G401.6 (cell line): ENCODE results near the gene CAMTA1.

ENCODE experiments used
- FAIRE-seq: peaks from 2 replicates; lab custom pipeline; 2012; peaks lifted over from hg19 to GRCh38; lab: Jason Lieb, UNC

CAMTA1 gene

DNA sequence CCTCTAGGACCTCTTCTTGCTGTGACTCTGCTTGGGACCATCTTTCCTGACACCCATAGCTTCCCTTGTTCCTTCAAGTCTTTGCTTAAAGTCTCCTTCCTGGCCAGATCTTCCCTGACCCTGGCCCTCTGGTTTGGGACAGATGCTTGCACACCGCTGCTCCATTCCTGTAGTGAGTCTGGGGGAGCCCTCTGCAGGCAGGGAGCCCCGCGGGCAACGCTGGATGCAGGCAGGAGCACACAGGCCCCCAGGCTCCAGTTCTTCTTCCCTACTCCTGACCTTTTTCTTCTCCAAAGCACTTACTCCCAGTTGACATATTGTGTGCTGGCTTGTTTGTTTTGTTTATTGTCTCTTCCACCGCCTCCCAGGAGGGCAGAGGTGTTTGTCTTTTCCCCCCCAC, 413.4 kb downstream of the CAMTA1 start:
- FAIRE-seq, result no peak

DNA sequence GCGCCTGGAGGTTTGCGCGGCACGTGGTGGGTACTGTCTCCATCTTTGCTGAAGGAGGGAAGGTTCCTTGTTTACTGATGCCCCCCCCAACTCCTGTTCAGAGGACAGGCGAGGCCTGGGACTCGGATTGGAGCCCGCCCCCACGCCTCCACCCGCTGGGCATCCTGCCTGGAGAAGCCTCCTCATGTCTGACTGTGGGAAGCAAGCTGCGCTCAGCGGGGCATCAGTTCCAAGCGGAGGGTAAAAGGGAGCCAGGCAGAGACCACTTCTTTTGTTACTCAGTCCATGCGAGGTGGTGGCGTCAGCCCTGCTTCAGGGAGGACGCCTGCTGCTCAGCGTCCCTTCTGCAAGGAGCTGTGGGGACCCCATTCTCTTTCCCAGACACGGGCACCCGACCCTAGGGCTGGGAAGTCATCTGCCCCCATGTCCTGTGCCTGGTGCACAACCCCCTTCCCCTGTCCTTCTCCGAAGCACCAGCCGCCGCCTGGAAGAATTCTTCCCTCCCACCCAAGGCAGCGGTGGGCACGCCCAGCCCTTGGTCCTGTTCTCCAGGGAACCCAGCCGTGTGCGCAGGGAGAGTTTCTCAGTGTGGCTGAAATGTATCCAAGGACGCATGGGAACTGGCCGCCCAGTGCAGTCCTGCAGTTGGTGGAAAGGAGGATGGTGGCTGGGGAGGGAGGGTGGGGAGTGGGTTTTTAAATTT, 414.0 kb downstream of the CAMTA1 start:
- no peak for FAIRE-seq

DNA sequence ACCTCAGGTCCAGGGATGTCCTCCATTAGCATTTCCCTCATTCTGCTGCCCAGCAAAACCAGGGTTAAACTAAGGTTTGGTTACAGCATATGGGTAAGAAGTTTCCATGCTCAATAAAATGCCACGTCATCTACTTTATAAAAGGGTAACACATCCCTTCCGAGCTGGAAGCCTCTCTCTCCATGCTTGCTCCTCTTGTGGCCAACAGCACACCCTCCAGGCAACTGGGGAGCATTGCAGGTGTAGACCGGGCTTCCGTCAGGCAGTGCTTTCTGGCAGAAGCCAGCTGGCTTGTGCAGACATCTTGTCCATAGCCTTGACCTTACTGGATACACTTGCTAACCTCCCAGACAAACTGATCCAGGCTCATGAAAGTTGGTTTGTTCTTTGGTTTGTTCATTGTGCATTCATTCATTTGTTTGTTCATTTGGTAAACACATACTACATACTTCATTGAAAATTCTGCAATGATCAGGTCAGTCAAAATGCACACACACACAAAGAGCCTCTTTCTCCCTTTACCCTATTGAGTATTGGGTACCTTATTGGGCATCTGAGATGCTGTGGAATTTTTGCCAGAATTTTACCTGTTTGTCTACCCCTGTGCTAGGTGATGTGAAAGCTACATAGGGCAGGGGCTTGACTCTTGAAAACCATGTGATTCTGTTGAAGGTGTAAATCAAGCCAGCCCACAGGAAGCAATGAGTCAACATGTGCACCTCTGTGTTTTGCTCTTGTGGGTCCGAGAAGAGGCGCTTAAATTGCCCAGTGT, 422.8 kb downstream of the CAMTA1 start:
- peak; percentile 85 for FAIRE-seq

DNA sequence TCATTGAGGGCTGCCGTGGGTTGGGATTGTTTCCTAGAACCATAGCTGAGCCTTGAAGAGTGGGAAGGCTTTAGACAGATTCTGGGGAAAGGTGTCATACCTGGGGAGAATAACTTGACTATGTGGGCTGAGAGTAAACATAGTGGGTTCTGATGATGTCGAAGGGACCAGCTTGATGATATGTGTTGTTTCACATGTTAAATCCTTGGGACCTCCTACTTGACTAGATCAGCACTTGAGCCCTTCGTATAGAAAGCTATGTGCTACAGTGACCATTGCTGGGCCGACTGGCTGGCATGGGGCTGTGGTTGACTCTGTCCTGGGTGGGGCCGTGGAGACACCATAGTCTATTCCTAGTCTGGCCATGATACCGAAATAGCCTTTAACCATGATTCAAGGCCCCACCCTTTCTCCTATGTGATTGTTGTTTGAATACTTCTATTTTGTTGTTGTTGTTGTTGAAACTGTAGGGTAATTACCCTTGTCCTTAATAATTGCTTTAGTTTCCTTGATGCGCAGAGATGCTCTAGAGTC, 423.5 kb downstream of the CAMTA1 start:
- no peak for FAIRE-seq

DNA sequence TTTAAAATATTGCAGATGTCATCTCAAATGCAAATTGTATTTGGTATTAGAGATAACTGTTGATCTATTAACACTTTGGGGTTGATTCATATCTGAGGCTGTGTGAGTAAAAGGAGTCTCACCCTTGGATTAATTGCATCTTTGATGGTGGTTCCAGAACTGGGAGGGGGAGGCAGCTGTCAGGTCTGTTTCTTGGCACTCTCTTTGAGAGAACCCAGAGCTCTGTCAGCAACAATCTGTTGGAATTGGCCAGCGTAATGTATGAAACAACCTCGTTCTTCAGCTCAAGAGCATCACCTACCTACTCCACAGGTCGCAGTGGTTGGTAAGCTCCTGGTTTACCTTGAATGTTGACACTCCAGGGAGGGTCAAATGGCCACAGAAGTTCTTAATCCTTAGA, 424.1 kb downstream of the CAMTA1 start:
- no peak for FAIRE-seq

DNA sequence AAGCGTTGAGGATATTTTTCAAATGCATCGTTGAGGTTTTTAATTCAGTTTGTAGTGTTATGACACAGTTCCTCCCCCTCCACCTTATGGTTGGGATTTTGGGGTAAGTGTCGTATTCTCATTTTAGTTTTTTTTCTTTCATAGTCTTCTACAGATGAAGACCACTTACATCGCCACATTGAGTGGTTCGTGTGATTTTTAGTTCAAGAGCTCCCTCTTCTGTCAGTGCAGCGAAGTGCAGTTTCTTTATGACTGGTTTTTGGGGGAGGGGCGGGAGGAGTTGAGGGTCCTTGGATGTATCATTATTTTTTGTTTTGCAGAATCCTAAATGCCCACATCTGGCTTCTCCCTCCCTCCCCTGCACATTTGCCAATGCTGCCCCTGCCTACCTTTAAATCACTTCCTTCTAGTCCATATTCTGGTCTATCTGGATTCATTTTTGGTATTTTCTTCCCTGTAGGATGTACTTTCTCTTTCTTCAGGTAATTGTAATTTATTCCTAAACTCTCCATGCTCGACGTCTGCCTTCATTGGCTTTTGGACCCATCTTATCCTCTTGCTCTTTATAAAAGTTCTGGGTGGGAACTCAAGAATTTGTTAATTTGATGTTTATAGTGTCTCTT, 433.1 kb downstream of the CAMTA1 start:
- FAIRE-seq, result peak; percentile 91

DNA sequence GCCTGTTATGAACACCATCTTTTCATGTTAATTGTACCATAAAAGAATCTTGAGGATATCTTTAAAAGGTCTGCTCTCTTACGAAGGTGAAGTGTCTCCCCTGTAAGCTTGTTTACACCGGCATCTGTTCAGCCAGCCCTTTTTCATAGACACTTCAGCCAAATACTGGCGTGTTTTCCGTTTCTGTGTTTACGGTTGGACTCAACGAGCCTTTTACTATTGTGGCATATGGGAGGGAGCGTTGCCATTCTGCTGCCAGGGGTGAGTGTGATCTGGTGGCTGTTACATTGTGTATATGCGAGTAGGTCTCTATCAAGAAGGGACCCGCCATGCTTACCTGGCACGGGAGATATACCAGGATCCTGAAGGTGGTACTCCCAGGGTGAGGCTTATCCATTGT, 433.8 kb downstream of the CAMTA1 start:
- FAIRE-seq, result no peak

DNA sequence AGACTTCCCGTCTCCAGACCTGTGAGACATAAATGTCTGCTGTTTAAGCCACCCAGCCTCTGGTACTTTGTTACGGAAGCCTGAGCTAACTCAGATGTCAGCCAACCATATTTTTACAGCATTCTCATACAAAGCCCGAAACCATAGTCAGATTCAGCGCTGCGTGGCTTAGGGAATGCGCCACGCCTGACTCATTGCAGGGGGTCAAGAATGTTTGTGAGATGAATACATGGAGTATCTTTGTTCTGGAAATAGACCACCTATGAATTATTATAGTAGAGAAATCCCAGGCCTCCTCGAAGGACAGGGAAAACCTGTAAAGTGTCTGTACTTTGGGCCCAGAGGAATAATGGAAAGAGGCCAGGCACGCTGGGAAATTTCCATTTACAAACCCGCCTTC, 434.8 kb downstream of the CAMTA1 start:
- FAIRE-seq, result no peak

DNA sequence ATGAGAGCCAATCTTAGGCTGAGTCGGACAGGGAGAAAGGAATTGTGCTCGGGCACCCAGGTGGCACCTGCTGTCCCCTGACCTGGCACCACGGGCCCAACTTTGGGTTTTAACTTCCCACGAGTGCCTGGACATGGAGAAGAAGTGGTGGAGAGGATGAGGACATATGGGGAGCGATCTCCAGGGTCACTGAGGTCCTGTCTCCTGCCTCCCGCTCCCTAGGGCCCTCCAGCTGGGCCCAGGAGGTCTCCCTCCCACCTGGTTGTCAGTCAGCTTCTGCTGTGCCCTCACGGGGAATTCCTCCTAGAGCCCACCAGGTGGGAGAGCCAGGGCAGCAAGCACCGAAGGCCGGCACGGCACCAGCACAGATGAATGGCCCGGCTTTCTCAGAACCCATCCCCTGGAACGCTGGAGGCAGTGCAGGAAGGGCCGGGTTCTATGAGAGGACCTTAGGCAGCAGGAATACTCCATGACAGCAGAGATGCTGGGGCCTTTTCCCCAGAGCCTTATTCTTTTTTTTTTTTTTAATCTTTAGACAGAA, 435.5 kb downstream of the CAMTA1 start:
- FAIRE-seq, result no peak

DNA sequence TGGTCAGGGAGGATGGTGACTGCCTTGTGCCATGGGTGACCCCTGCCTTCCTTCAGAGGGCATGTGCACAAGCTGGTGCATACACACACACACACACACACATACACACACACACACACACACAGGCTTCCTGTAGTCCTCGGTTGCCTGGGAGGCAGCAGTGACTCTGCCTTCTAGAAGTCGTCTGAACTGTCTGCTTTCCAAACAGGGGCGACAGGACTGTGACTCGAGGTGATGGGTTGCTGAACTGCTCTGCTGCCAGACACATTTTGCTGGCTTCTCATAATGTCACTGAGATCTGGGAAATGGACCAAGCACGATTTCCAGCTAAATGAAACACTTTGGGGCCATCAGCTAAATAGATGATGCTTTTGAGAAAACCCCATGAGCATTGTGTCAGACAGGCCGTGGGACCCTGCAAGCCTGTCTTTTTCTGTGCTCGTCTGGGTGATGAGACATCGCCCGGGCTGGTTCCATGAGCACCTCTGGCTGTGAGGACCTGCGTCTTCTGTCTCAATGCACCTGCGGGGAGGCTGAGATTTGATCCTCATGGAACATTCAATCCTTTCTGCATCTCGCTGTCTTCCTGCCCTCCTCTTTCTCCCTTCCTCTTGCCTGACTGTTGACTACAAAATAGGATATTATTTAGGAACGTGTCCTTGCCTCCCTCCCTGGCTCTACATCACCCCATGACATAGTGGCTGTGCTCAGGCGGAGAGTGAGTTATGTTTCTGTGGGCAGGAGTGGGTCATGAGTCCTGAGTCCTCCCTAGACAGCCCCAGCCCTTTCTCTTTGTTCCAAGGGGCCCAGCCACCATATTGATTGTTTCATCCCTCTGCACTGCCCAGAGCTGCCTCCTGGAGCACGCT, 436.8 kb downstream of the CAMTA1 start:
- FAIRE-seq, result no peak

DNA sequence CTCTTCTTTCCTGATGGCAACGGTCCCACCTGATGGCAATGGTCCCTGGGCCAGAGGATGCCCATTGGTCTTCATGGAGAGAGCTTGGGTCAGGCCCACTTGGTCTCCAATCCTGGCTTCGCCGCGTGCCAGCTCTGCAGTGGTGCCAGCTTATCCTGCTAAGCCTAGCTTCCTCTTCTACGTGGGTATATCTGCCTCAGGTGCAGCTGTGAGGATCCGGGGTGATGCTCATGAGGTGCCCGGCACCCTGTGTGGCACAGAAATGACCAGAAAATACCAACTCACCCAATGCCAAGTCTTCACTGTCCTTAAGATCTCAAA, 437.4 kb downstream of the CAMTA1 start:
- FAIRE-seq, result no peak

DNA sequence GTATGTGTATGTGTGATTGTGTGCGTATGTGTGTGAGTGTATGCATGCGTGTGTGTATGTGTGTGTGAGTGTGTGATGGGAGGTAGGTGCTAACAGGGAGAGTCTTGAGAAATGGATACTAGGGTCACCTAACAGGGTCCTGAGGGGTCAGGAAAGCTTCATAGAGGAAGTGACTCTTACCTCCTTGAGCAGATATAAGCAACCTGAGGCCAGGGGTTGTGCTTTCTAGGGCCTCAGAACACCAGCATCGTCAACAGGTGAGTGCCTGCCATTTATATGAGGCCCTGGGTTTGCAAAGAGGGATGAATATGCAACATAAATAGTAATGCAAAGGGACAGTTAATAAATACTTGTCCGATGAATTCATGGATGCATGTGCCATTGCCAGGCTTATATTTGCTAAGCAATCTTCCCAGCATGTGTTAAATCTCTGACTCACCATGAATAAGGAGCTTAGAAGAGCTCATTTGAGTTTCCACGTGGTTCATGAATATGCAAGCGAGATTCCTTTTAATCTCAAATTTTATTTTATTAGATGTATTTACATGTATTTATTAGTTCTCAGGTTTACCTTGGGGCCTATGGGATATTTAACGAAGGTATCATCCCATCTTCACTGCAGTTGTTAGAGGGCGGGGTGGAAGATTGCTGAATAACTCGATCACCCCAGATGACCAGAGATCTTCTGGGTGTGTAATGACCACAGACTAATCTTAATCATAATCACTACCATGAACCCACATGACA, 438.3 kb downstream of the CAMTA1 start:
- no peak for FAIRE-seq

DNA sequence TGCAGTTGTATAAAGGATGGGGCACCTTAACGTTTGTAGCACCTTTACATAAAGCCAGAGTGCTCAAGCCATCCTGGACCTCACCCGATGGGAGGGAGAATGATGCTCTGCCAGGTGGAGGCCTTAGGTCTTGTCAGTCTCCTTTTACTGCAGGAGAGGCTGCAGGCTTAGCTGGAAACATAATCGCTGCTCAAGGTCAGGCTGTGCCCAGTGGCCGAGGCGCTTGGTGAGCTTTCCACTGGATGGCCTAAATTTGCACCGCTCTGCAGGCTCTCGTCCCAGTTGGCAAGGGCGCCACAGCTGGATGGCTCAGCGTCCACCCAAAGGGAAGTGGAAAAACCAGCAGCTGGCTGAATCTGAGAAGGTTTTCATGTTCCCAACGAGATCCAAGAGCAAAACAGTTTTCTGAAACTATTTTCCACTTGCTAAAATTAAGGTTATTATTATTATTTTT, 438.9 kb downstream of the CAMTA1 start:
- FAIRE-seq, result no peak

DNA sequence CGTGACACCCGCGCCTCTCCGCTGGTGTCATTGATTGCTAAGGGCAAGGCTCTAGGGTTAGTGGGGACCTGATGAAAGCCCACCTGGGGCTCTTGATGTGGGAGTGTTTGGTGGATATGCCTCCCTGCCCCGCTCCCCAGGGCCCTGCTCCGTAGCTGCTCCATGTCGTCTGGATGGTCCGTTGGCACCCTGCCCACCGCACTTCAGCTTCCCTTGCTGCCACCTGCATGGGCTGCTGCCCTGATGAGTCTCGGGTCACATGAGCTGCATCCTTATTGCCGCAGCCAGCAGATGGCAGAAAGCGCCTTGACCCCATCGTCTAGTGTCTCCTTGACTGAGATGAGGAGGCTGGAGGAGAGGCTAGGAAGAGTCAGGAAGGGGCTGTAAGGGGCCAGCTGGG, 439.4 kb downstream of the CAMTA1 start:
- FAIRE-seq, result no peak

DNA sequence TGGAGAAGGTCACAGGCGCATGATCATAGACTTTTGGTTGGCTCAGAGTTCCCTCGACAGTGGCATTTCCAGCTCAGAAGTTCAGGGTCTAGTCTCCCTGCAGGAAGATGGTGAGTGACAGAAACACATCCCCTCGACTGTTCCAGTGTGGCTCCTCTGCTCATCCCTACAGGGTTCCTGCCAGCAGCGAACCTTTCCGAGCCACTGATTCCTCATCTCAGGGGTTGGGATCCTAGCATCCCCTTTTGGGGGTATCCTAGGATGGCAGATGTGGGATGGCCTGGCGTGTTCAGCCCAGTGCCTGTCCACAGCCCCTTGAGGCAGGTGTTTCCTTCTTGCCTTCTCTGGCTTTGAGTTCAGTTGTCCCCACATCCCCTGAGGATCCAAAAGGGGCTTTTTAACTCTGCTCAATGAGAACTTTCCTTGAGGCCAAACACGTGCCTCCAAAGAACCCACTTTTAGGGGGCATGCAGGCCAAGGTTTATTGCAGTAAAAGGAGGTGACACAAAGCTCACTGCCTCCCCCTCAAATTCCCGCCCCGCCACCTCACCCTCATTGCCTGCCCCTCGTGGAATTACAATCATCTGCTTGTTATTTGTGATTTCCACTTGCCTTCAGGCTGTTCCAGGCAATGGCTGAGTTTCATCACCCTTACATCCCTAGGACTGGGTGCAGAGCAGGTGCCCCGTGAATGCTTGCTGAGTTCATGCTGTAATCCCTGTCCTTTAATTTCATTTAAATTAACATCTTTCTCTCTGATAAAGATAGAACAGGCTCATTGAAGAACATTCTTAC, 440.7 kb downstream of the CAMTA1 start:
- no peak for FAIRE-seq

DNA sequence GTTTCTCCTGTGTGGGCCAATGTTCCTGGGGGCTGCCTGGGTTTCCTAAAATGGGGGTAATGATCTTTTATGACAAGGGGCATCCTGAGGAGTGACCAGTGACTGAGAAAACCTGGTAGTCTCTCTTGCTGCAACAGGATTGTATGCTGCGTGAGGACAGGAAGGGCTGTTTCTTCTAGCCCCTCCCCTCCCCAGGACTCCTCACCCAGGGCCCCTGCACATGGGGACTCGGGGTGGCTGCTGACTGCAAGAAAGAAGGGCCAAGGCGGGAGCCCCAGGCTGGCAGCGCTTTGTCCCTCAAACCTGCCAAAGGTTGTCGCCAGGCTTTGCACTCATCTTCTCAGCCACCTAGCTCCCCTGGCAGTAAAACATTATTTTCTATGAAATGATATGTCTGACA, 442.4 kb downstream of the CAMTA1 start:
- no peak for FAIRE-seq

DNA sequence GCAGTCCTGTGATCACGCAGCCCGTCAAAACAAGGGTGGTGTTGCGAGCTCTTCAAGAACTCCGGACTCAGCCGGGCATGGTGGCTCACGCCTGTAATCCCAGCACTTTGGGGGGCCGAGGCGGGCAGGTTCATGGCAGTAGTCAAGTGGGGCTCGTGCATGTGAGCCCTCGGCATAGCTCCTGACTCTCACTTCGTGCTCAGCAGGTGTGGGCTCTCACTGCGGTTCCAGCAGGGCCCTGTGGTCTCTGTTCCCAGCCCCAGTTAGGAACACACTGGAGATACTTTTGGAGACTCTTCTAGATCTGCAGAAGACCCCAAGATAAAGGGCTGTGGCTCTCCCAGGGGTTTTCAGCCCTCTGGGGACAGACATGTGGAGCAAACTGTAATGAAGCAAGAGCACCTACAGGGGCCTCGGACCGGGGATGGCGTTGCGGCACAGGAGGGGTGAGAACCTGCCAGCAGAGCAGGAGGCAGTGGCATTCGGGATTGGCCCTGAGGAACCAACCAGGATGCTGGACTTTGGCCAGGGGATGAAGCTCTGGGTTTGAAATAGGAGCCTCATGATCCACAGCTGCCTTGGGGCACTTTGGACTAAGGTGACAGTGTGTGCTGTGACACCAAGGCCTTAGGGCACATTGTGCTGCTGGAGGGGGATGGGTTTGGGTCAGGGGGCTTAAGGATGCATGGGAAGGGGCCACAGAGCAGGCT, 443.2 kb downstream of the CAMTA1 start:
- no peak for FAIRE-seq

DNA sequence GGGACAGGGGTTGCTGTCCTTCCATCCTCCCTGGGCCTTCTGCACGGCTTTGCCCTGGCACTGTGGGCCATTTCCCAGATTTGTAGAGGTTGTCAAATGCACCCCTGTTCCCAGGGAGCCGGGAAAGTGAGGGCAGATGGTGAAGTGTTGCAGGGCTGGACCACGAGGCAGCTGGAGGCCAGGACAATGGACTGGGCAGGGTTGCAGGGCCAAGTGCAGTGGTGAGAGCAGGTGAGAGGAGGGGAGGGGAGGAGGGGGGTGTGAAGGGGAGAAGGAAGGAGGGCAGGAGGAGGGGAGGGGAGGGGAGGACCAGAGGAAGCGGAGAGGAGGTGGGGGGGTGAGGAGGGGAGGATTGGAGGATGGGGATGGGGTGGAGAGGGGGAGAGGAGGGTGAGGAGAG, 443.9 kb downstream of the CAMTA1 start:
- FAIRE-seq, result no peak

DNA sequence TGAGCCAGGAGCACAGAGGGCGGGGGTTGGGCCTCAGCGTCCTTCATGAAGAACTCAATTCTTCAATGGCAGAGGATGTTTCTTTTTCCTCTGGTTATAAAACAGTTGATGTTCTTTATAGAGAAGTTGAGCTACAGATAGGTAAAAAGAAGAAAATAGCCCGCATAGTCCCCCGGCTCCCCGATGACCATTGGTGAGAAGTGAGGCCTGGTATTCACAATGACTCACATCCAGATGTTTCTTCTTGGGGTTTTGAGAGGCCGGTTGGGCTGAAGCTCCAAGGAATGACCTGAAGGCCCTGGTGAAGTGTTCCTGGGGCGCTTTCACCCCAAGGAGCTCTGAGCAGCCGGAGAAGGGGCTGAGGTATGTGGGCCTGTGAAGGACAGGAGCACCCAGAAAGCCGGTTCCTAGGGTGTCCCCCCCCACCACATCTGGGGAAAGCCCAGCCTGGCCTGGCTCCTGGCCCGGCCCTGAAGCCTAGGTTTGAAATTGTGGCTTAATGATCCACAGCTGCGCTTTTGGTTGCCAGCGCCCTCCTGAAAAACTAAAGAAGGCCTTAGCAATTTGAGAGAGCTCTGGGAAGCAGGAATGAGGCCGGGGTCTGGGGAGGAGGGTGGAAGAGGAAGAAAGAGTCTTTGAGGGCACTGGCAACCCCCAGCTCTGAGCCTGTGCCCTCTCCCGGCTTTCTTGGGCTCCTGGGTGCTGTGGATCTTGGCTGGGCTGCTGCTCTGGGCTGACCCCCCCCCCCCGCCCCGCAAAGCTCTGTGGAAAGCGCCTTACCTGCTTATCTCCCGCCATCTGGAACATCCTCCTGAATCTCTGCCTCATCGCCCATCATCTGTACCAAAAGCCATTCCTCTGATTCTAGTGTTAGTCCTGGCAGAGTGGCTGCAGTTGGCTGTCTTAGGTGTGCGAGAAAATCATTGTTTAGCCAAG, 444.7 kb downstream of the CAMTA1 start:
- no peak for FAIRE-seq
